H1 (cell line): Measurements from ENCODE around the gene DNAJB6. TPM values are rescaled to one million over a fixed set of nuclear protein-coding genes. Genes with fewer than 3 reads are reported as not detected.

Source experiments
- CTCF ChIA-PET: fragments of 300-600 bp; sonication (Branson Sonifier 250); formaldehyde crosslinking; loops from one replicate; lab custom pipeline; 2021; ENCODE audit not compliant: partially characterized antibody; lab: Charles Lee
- POLR2A ChIA-PET: fragments of 300-600 bp; sonication (Branson Sonifier 250); formaldehyde crosslinking; loops from one replicate; lab custom pipeline; 2021; ENCODE audit warnings: inconsistent platforms; ENCODE audit not compliant: partially characterized antibody; lab: Charles Lee
- DNase-seq, 2 experiments: peaks; one replicate each; pipeline versions ENCODE4 v3.0.0 to v3.0.0-alpha.2; 2010 to 2022; ENCODE audit warnings: low spot score in 2 of 2, low read depth in 1 of 2, mixed read lengths in 1 of 2
- FAIRE-seq: peaks from 2 replicates; lab custom pipeline; 2011; peaks lifted over from hg19 to GRCh38; lab: Jason Lieb, UNC
- H2AFZ ChIP-seq: 2 replicates; pipeline ENCODE4 v1.8.1; 2012; ENCODE audit warnings: low read length, inconsistent platforms
- H2AK5ac ChIP-seq: 2 replicates; pipeline ENCODE4 v1.6.1; 2013; ENCODE audit warnings: low read depth, low read length
- H2BK120ac ChIP-seq: replicated peaks from 2 replicates; pipeline ENCODE3; 2013; ENCODE audit warnings: low read depth, low read length, inconsistent platforms
- H2BK12ac ChIP-seq: 2 replicates; pipeline ENCODE4 v1.6.1; 2013; ENCODE audit warnings: low read depth, low read length
- H2BK15ac ChIP-seq: 2 replicates; pipeline ENCODE4 v1.6.1; 2013; ENCODE audit warnings: low read length
- H2BK20ac ChIP-seq: 2 replicates; pipeline ENCODE4 v1.6.1; 2013; ENCODE audit warnings: low read length
- H2BK5ac ChIP-seq: 2 replicates; pipeline ENCODE4 v1.6.1; 2013; ENCODE audit warnings: low read depth, low read length
- H3K14ac ChIP-seq: 2 replicates; pipeline ENCODE4 v1.6.1; 2013; ENCODE audit warnings: inconsistent platforms; ENCODE audit not compliant: insufficient read length
- H3K18ac ChIP-seq: 2 replicates; pipeline ENCODE4 v1.6.1; 2013; ENCODE audit warnings: low read length; ENCODE audit errors: extremely low read depth
- H3K23ac ChIP-seq: 2 replicates; pipeline ENCODE4 v1.6.1; 2013; ENCODE audit warnings: inconsistent platforms; ENCODE audit not compliant: insufficient read length
- H3K23me2 ChIP-seq: 2 replicates; pipeline ENCODE4 v1.6.1; 2013; ENCODE audit warnings: low read depth, low read length
- H3K27ac ChIP-seq: 2 replicates; pipeline ENCODE4 v1.6.1; 2011; ENCODE audit warnings: low read depth, low read length, inconsistent platforms
- H3K27me3 ChIP-seq, 4 experiments: replicated peaks in 1 of 4; 1 replicate in 1 of 4; 2 replicates in 3 of 4; pipeline versions ENCODE4 v1.6.1 to v1.8.1; 2011 to 2013; ENCODE audit warnings: low read length in 3 of 4, mild to moderate bottlenecking in 3 of 4, inconsistent platforms in 2 of 4, mixed read lengths in 2 of 4, moderate library complexity in 1 of 4; ENCODE audit not compliant: control insufficient read depth in 3 of 4, insufficient read depth in 3 of 4; ENCODE audit errors: extremely low read depth in 1 of 4
- H3K36me3 ChIP-seq, 4 experiments: 2 replicates each; pipeline versions ENCODE4 v1.6.1 to v1.8.1; 2011 to 2013; ENCODE audit warnings: mild to moderate bottlenecking in 4 of 4, low read length in 3 of 4, moderate library complexity in 2 of 4, control low read depth in 1 of 4, inconsistent platforms in 1 of 4; ENCODE audit not compliant: insufficient read depth in 4 of 4, control insufficient read depth in 2 of 4
- H3K4ac ChIP-seq: replicated peaks from 2 replicates; pipeline ENCODE3; 2013; ENCODE audit warnings: low read length, low read depth, mixed read lengths, inconsistent platforms; ENCODE audit not compliant: insufficient read length
- H3K4me1 ChIP-seq, 4 experiments: replicated peaks in 1 of 4; 1 replicate in 1 of 4; 2 replicates in 3 of 4; pipeline versions ENCODE4 v1.6.1 to v1.8.1; 2011 to 2013; ENCODE audit warnings: low read length in 3 of 4, inconsistent platforms in 2 of 4, mixed read lengths in 1 of 4; ENCODE audit not compliant: insufficient read depth in 4 of 4, control insufficient read depth in 3 of 4
- H3K4me2 ChIP-seq, 2 experiments: 2 replicates each; pipeline versions ENCODE4 v1.6.1 to v1.8.1; 2011 to 2013; ENCODE audit warnings: low read depth in 2 of 2, low read length in 2 of 2, control low read depth in 1 of 2, inconsistent platforms in 1 of 2, mild to moderate bottlenecking in 1 of 2; ENCODE audit not compliant: insufficient read depth in 1 of 2
- H3K4me3 ChIP-seq, 4 experiments: fragments of 200-600, 300-600 bp in 1 of 4; sonication (generic), shearing (Covaris generic), sonication (Bioruptor Twin) in 1 of 4; 2 replicates each; pipeline versions ENCODE4 v1.5.1 to v1.8.1; 2011 to 2016; ENCODE audit warnings: low read length in 4 of 4, low read depth in 3 of 4, control low read depth in 2 of 4, inconsistent platforms in 2 of 4, mild to moderate bottlenecking in 2 of 4, mixed read lengths in 1 of 4, moderate library complexity in 1 of 4; ENCODE audit not compliant: insufficient read depth in 2 of 4; ENCODE audit errors: extremely low read depth in 1 of 4
- H3K56ac ChIP-seq: replicated peaks from 2 replicates; pipeline ENCODE3; 2013; ENCODE audit warnings: low read depth, mild to moderate bottlenecking, mixed read lengths, low read length, inconsistent platforms; ENCODE audit not compliant: insufficient read length
- H3K79me1 ChIP-seq: 2 replicates; pipeline ENCODE4 v1.6.1; 2013; ENCODE audit warnings: low read depth, low read length, control low read depth
- H3K79me2 ChIP-seq, 2 experiments: 2 replicates each; pipeline versions ENCODE4 v1.6.1 to v1.8.1; 2012 to 2013; ENCODE audit warnings: low read length in 2 of 2, mild to moderate bottlenecking in 2 of 2, inconsistent platforms in 1 of 2; ENCODE audit not compliant: insufficient read depth in 2 of 2, control insufficient read depth in 1 of 2
- H3K9ac ChIP-seq, 4 experiments: replicated peaks in 1 of 4; 1 replicate in 1 of 4; 2 replicates in 3 of 4; pipeline versions ENCODE4 v1.6.1 to v1.8.1; 2011 to 2013; ENCODE audit warnings: low read depth in 3 of 4, low read length in 3 of 4, control low read depth in 2 of 4, mild to moderate bottlenecking in 2 of 4, moderate library complexity in 2 of 4, inconsistent platforms in 1 of 4; ENCODE audit errors: extremely low read depth in 1 of 4
- H3K9me3 ChIP-seq, 2 experiments: 2 replicates each; pipeline versions ENCODE4 v1.6.1 to v1.8.1; 2012 to 2013; ENCODE audit warnings: mild to moderate bottlenecking in 2 of 2, moderate library complexity in 2 of 2, control low read depth in 1 of 2, inconsistent platforms in 1 of 2, low read depth in 1 of 2, low read length in 1 of 2, mixed read lengths in 1 of 2; ENCODE audit not compliant: insufficient read depth in 2 of 2
- H4K20me1 ChIP-seq, 2 experiments: replicated peaks in 1 of 2; 2 replicates each; pipeline versions ENCODE3 to v1.8.1; 2011 to 2013; ENCODE audit warnings: inconsistent platforms in 2 of 2, low read length in 2 of 2, mild to moderate bottlenecking in 1 of 2; ENCODE audit not compliant: insufficient read depth in 2 of 2, control insufficient read depth in 1 of 2
- H4K5ac ChIP-seq: 2 replicates; pipeline ENCODE4 v1.6.1; 2013; ENCODE audit warnings: low read length, low read depth, mixed read lengths, inconsistent platforms; ENCODE audit not compliant: insufficient read length
- H4K8ac ChIP-seq: 2 replicates; pipeline ENCODE4 v1.8.0; 2013; ENCODE audit warnings: mild to moderate bottlenecking, moderate library complexity, low read length, inconsistent platforms; ENCODE audit not compliant: insufficient read depth; ENCODE audit errors: extremely low read depth
- H4K91ac ChIP-seq: replicated peaks from 2 replicates; pipeline ENCODE3; 2013; ENCODE audit warnings: low read length, mixed read lengths, inconsistent platforms; ENCODE audit not compliant: insufficient read length
- JUND ChIP-seq: IDR thresholded peaks from 2 replicates; pipeline ENCODE4 v1.6.1; 2011; ENCODE audit warnings: mild to moderate bottlenecking, improper control_type of control experiment, low read length
- KDM1A ChIP-seq: fragments of 200-600, 300-600 bp; sonication (generic); IDR thresholded peaks from 2 replicates; pipeline ENCODE4 v1.7.1; 2016; ENCODE audit warnings: mild to moderate bottlenecking, low read length, borderline replicate concordance
- WGBS, 2 experiments: shearing (Covaris generic) in 1 of 2; methylation state at CpG; one replicate each; pipeline versions ENCODE4 v1.1.6 to v1.1.7; 2013 to 2015; ENCODE audit warnings: low lambda C conversion rate in 2 of 2, mixed read lengths in 2 of 2, inconsistent platforms in 1 of 2, low coverage in 1 of 2, missing lambda C conversion rate in 1 of 2; ENCODE audit not compliant: insufficient replicate concordance in 2 of 2, insufficient coverage in 1 of 2, insufficient read length in 1 of 2; ENCODE audit errors: extremely low coverage in 1 of 2, missing lambda C conversion rate in 1 of 2; 5-methylcytosine and 5-hydroxymethylcytosine counted together
- polyA plus RNA-seq, 7 experiments: library from polyadenylated mRNA; depleted of rRNA in 3 of 7; stranded (reverse) in 5 of 7; unstranded in 2 of 7; fragments of >200 nt in 5 of 7; fragments of 200-250 nt in 2 of 7; gene quantifications; 1 replicate in 5 of 7; 2 replicates in 1 of 7; 4 replicates in 1 of 7; pipeline versions ENCODE4 v1.2.1 to v1.2.3, GENCODE V29; 2011 to 2013; ENCODE audit warnings: missing spikeins in 2 of 7, mixed read lengths in 2 of 7
- total RNA-seq: library from RNA; stranded (reverse); fragmentation: NEBNext Ultra II Directional; extraction: Animal tissue kit (Norgen Biotek cat#: 25700); gene quantifications from 2 replicates; pipeline ENCODE4 v1.2.1, GENCODE V29; 2021

DNAJB6 gene
- total and polyA plus RNA-seq, 2 of the 8 experiments (the other 6 are each of a cell fraction or from before 2014, with no cell fraction given): 166 to 295 TPM

DNA sequence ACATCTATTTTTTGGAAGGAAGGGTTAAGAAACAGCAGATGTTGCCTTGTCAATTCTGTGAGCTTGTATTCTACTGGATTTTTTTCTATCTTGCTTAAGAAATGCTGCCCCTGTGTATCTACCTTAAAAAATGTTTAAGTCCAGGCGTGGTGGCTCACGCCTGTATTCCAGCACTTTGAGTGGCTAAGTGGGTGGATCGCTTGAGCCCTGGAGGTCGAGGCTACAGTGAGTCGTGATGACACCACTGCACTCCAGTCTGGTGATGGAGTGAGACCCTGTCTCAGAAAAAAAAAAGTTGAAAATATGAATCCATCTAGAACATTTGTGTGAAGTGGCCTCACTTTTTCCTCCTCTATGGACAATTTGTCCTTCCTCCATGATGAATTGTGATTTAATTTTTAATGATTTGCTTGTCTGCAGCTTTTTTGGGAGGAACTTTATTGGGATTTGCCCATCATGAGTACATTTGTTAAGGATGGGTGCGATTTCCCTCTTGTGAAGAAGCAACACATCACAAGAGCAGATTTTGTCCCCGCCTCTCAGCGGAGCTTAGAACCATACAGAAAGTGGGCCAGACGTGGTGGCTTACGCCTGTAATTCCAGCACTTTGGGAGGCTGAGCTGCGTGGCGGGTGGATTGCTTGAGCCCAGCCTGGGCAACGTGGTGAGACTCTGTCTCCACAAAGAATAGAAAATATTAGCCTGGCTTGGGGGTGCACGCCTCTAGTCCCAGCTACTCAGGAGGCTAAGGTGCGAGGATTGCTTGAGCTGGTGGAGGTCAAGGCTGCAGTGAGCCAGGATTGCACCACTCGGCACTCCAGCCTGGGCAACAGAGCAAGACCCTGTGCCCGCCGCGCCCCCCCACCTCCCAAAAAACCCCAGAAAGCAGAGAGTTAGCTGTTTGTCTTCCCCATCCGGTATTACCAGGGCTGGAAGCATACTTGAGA lies 57.7 kb downstream of the DNAJB6 start:
- H3K79me2 ChIP-seq: peaks cover 5 to 98% of the 10 kb centered on the region in 2 experiments
- no peak overlapping the region for H3K4ac ChIP-seq
- no peak overlapping the region for H3K4me2 ChIP-seq
- DNase-seq (no peak), FAIRE-seq (no peak)
- H2BK12ac ChIP-seq: no peak overlapping the region
- no peak overlapping the region for H2BK120ac ChIP-seq
- H3K4me1 ChIP-seq: peaks cover 0 to 4% (median 3%) of the 10 kb centered on the region in 4 experiments; a peak in 5 of 7 replicates
- H3K18ac ChIP-seq: no peak overlapping the region
- H2AFZ ChIP-seq: no peak overlapping the region
- H3K9me3 ChIP-seq: no peaks in the 10 kb centered on the region
- CTCF ChIA-PET: interaction anchor here (0.6 to 1.7 kb wide), 5 partner anchors 12 to 379 kb away, joined by 3 to 7 read pairs (median 3); no protein-coding TSS in a partner anchor
- no peak overlapping the region for H3K56ac ChIP-seq
- no peak overlapping the region for H3K27ac ChIP-seq
- H3K4me3 ChIP-seq: no peak overlapping the region
- no peaks in the 10 kb centered on the region; the same call in 1 of the 2 replicates for H3K23me2 ChIP-seq
- peaks cover 37% of the 10 kb centered on the region for H3K79me1 ChIP-seq
- peaks cover 16 to 38% of the 10 kb centered on the region in 2 experiments for H4K20me1 ChIP-seq
- no peak overlapping the region for H4K8ac ChIP-seq
- H3K9ac ChIP-seq: no peak overlapping the region; a peak in 1 of 7 replicates
- H3K23ac ChIP-seq: no peak overlapping the region
- no peak overlapping the region for H2BK15ac ChIP-seq
- WGBS, 2 experiments: 87% methylated on average over 20 of the region's 20 CpGs; no CpG with 5 or more reads in 1 of the 2 experiments
- TF ChIP-seq KDM1A (peak; percentile 40; the same call in 1 of the 2 replicates), JUND (no peak)
- TF ChIP-seq, all 59 proteins: peak for 1
- POLR2A ChIA-PET: interaction anchor here (0.8 to 4.0 kb wide), 3 partner anchors 11 to 26 kb away, joined by 3 to 20 read pairs (median 4); no protein-coding TSS in a partner anchor
- H4K91ac ChIP-seq: no peak overlapping the region
- H3K14ac ChIP-seq: no peak overlapping the region
- no peak overlapping the region for H2BK20ac ChIP-seq
- H2AK5ac ChIP-seq: no peak overlapping the region
- H4K5ac ChIP-seq: no peak overlapping the region
- H3K36me3 ChIP-seq: peaks cover 9 to 55% (median 19%) of the 10 kb centered on the region in 4 experiments
- no peaks in the 10 kb centered on the region for H3K27me3 ChIP-seq
- H2BK5ac ChIP-seq: no peak overlapping the region
